NAMALWA (cell line): ENCODE measurements around the gene TMC6.
A peak's percentile ranks its signal among the peaks of the same experiment; 100 is the strongest.
"Not testable (repeated sequence)": the region's sequence is repeated elsewhere in the genome, so short reads cannot be mapped to it uniquely, and the experiment has no call there.

Source experiments
- DNase-seq: peaks from one replicate; pipeline ENCODE4 v3.0.0-alpha.2; 2015; ENCODE audit warnings: low spot score

Gene TMC6

GRCh38 chr17:78128551-78129350 lies at the start of gene TMC6:
Gene TMC6, minus strand, starts transcription at chr17:78128755. Its CDS starts 1,923 bp downstream, at chr17:78126832.
- peak; percentile 81 for DNase-seq

- peak; percentile 84 for DNase-seq
These were observed 48.0 kb upstream of the TMC6 start for GRCh38 chr17:78176548-78177025.

GRCh38 chr17:78175643-78175981 lies 47.1 kb upstream of the TMC6 start:
- no peak for DNase-seq

DNA sequence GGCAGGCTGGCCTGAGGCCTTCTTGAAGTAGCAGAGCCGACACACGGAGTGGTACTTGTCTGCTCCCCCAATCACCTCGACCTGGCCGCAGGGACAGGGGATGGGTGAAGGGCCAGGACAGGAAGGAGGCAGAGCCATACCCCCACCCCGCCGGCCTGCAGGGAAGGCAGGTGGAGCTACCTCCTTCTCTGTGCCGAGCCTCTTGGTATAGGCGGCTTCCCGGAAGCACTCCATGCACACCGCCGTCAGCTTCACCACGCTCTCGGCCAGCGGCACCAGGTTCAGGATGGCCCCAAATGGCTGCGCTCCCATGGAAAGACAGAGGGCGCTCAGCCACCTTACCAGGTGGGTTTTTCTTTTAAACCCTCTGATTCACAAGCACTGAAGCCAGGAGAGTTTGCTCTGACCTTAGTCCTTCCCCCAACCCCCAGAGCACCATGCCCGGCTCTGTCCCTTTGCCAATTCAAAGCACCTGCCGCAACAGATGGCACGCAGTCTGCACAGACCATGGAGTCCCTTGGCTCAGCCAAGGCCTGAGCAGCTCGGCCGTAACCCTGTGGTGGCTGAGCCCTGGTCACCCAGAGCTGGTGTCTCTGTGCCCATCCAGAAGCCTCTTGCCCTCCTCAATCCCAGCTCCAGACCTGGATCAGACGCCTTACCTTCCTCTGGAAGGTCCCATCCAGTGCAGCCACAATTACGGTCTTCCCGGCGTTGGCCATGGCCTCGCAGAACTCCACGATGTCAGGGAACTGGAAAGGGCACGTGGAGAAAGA lies 46.5 kb upstream of the TMC6 start:
- DNase-seq = no peak

DNA sequence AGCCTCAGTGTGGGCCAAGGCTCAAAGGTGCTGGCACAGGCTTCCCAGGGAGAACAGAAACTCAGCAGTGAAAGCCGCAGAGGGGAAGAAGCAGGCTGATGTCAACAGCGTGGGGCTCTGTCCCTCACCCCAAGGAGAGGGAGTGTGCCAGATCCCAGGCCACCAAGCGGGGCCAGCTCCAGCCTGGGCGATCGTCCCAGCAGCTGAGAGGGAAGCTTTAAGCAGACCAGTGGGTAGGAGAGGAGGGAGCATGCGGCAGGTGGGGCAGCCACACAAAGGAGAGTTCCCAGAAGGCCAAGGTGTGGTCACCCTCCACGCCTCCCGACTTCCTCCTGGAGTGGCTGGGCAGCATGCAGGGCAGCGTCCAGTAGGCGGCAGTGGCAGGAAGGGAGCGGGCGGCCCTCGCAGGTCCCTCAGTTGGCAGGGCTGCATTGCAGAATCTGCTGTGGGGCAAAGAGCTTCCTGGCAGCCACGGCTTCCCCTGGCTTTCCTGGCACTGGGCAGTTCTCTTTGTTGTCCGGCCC lies 45.9 kb upstream of the TMC6 start:
- no peak for DNase-seq

GRCh38 chr17:78173097-78173715 lies 44.7 kb upstream of the TMC6 start:
- no peak for DNase-seq

DNA sequence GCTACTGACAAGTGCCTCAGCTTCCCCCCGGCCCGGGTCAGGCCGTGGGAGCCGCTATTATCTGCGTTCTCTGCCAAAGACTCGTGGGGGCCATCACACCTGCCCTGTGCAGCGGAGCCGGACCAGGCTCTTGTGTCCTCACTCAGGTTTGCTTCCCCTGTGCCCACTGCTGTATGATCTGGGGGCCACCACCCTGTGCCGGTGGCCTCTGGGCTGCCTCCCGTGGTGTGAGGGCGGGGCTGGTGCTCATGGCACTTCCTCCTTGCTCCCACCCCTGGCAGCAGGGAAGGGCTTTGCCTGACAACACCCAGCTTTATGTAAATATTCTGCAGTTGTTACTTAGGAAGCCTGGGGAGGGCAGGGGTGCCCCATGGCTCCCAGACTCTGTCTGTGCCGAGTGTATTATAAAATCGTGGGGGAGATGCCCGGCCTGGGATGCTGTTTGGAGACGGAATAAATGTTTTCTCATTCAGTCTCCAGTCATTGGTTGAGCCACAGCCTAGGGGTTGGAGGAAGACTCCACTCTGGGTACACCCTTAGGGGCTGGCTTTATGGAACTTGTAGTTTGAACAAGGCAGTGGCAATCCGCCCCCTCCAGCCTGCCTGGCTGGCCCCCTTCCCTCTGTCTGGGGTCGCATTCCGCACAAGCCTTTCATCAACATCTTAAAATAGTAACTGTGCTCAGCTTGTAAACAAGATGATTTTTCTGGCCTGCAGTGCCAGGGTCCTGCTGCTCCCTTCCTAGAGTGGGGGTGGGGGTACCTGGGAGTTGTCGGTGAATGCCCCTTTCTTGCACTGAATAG lies 43.9 kb upstream of the TMC6 start:
- no peak for DNase-seq

GRCh38 chr17:78171591-78172248 lies 43.2 kb upstream of the TMC6 start:
- DNase-seq = not testable (repeated sequence)

- no peak for DNase-seq
These were observed 42.4 kb upstream of the TMC6 start for GRCh38 chr17:78170692-78171590.

DNA sequence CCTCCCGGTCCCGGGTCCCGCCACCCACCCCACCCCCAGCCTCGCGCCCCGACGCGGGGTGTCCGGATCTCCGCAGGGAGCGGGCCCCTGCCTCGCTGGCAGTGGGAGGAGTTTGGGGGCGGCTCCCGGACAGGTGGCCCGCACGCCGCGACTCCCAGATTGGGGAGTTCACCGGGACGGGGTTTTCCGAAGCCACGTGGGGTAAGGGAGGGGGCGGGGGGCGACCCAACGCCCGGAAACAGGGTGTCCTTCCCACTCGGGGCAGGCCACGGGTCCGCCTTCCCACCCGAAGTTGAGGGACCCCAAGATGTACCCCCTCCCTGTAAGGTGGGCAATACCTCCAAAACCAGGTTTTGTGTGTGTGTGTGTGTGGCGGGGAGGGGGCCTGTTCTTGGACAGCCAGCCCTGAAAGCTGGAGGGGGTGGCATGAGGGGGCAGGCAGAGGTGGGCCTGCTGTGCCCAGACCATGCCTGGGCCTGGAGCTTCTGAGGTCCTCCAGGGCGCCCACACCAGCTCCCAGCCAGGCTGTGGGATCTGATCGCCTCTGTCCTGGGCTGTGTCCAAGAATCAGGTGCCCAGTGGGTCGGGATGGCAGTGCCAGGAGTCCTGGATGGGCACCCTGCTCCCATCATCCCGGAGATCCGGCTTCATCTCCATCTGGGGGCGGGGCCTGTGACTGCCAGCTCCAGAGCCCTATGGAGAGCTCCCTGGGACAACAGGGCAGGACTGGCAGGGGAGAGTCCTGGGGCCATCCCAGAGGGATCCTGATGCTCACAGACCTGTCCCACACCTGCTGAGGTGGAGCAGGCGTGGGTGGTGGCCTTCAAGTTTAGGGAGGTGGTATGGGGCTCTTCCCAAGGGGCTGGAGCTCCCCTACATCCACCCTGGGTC lies 40.6 kb upstream of the TMC6 start:
- DNase-seq = peak; percentile 31

DNA sequence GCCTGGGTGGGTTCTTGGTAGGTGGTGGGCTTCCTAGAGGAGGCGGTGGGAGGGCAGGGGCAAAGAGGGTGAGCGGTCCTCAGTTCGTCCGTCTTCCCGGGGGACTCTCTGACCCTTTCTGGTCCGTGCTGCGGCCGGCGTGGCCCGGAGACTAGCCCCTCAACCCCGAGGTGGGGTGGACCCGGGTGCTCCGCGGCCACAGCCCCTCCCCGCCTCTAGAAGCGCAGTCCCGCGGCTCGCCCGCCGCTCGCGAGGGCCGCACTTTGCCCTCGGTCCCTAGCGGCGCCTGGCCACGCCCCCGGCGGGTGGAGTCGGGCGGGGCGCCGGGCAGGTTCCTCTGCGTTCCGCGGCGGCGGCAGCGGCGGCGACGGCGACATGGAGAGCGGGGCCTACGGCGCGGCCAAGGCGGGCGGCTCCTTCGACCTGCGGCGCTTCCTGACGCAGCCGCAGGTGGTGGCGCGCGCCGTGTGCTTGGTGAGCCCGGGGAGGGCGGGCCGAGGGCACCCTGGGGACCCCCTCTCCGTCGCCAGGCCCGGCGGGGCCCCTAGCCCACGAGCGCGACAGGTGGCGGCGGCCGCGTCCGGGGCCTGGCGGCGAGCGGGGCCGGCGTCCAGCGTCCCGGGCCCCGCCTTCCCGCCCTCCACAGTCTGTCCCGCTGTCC lies 39.8 kb upstream of the TMC6 start, which contains the start of gene SYNGR2:
SYNGR2 (plus strand) TSS at position 340 of the 661 bp plus-strand sequence; CDS start at position 376, 36 bp downstream.
- DNase-seq = peak; percentile 91

GRCh38 chr17:78166416-78166815 lies 37.9 kb upstream of the TMC6 start:
- no peak for DNase-seq

- no peak for DNase-seq
These were observed 36.4 kb upstream of the TMC6 start for GRCh38 chr17:78164748-78165607.

DNA sequence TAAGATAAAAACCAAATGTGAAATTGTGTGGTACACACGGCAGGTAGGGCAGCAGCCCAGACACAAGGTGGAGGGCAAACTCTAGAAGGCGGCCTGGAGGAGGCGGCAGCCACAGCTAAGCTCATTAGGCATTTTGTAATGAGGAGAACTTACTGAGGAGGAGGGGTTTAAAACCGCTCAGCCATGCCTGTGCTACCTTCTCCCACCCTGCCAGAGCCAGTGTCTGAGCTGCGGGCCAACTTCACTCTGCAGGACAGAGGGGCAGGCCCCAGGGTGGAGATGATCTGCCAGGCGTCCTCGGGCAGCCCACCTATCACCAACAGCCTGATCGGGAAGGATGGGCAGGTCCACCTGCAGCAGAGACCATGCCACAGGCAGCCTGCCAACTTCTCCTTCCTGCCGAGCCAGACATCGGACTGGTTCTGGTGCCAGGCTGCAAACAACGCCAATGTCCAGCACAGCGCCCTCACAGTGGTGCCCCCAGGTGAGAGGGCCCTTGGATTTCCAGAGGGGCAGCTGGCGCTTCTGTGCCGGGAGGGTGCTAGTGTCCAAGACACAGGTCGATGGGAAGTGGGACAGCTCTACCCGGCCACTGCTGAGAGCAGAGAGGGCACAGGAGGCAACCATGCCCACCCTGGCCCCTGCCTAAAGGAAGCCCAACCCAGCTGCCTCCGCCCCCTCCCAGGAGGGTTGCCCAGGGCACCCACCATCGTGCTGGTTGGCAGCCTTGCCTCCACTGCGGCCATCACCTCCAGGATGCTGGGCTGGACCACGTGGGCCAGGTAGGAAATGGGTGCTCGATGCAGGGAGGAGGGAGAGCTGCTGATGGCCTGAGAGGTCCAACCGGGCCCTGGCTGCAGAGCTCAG lies 35.6 kb upstream of the TMC6 start:
- DNase-seq = no peak

- no peak for DNase-seq
These were observed 31.1 kb upstream of the TMC6 start for GRCh38 chr17:78159575-78160158.
